HG03064 (cell line): ENCODE data around the gene TMEM121.
"Not testable (repeated sequence)": the region's sequence is repeated elsewhere in the genome, so short reads cannot be mapped to it uniquely, and the experiment has no call there.

Experiments
- ATAC-seq: cut with Tn5 transposase; IDR thresholded peaks from one replicate; pipeline ENCODE4 v1.9.1; 2021; ENCODE audit warnings: low read depth; ENCODE audit not compliant: unreplicated experiment

TMEM121 gene

DNA sequence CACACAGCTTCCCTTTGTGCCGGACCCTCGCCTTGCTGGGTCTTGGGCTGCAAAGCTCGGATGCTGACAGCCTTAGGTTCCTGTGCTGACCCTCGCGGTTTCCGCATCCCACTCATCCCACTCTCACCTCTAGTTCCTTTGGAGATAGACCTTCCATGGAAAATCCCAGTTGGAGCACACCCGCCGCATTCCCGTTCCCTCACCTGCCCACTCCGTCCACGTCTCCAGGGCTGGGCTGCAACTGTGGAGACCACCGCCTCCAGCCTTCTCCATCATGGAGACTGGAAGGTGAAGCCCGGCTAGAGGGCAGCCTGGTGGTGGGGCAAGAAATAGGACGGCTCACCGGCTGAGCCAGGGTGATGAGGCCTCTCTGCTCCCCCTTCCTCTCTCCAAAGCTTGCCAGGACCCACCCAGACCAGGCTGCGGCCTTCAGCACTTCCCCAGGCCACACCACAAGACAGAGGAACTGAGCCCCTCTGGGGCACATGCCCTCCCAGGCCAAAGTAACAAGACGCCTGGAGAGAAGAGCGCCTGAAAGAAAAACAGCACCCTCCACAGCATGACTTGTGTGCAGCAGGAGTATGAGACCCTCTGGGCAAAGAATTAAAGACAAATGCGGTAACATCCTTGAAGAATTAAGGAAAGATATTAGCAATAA lies 15.0 kb downstream of the TMEM121 start:
- ATAC-seq, result no peak

DNA sequence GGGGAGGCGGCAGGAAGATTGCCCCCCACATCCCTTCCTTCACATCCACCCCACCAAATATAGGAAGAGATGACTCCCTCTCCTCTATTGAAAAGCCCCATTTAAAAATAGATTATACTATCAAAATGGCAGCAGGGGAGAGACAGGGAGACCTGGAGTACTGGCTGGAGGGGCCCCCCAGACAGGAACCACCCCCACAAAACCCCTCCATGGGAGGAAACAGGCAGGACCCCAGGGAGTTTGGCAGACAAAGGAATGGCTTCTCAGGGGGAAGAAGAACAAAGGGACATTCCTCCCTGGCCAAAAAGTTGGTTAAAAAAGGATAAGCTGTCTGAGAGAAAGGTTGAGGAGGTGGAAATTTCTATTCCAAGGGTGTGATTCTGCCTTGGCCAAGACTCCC lies 19.3 kb downstream of the TMEM121 start:
- ATAC-seq, result not testable (repeated sequence)

DNA sequence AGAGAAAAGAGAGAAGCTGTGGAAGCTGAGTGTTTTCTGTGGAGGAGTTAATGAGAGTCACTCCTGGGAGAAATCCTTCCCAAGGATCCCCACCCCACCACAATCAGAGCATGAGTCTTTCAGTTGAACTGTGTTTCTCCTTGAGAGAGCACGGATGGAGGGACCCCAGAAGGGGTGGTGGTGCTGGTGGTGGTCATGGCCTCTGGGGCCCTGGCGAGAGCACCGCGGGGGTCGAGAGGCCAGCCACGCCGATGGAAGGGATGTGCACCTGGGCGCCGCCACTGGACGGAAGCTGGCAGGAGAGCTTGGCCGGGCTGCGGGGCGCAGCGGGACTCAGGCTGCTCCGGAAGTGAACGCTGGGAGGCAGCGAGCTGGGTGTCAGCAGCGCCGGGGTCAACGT lies 20.0 kb downstream of the TMEM121 start:
- not testable (repeated sequence) for ATAC-seq

DNA sequence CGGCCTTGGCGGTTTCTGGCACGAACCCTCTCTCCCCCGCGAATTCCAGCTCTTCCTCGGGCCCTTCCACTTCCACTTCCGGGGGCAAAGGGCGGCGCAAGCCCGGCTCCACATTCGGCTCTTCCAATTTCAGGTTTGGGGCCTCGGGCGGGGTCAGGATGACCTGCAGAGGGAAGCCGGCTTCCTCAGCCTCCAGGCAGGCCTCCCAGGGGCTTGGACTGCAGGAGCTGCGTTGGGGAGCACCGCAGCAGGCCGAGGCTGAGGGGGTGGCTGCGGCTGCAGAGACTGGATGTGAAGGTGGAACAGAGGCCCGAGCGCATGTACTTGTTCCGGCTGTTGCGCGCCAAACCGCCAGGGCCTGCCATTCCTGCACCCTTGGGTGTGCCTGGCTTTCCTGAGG lies 20.7 kb downstream of the TMEM121 start:
- ATAC-seq, result not testable (repeated sequence)

DNA sequence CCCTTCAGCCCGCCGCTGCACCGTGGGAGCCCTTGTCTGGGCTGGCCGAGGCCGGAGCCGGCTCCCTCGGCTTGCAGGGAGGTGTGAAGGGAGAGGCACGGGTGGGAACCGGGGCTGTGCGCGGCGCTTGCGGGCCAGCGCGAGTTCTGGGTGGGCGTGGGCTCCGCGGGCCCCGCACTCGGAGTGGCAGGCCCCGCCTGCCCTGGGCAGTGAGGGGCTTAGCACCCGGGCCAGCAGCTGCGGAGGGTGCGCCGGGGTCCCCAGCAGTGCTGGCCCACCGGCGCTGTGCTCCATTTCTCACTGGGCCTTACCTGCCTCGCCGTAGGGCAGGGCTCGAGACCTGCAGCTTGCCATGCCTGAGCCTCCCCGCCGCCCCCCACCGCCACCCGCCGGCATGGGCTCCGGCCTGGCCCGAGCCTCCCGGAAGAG lies 21.4 kb downstream of the TMEM121 start:
- ATAC-seq, result no peak

DNA sequence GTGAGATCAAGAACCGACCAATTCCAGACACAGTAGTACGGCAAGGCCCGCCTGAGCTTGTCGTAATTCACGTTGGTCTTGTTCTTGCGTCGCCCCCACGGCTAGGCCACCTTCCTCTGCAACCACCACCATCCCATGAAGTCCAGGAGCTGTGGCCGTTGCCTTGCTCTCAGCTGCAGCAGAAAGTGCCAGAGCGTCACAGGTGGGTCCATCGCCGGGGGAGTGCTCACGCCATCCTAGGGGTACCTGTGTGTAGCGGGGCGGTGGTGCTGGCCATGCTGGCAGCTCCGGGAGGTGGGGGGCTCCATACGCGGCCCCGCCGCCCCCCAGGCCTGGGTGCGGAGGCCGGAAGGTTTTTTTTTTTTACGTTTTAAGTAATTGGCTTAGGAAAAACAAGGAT lies 23.1 kb downstream of the TMEM121 start:
- ATAC-seq, result no peak

DNA sequence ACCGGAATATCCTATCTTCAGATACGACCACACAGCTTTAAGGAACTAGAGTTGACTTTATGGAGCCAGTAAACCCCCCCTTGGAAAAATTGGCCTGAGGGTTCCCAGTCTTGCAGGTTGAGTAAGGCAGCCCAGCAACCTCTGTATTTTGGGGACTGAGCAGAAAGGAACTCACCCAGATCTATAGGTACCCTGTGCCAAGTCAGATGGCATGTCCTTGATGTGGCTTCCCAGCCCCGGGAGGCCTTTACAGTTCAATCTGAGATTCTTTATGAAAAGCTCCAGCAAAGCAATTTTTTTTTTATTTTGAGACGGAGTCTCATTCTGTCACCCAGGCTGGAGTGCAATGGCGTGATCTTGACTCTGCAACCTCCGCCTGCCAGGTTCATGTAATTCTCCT lies 27.6 kb downstream of the TMEM121 start:
- ATAC-seq, result no peak

DNA sequence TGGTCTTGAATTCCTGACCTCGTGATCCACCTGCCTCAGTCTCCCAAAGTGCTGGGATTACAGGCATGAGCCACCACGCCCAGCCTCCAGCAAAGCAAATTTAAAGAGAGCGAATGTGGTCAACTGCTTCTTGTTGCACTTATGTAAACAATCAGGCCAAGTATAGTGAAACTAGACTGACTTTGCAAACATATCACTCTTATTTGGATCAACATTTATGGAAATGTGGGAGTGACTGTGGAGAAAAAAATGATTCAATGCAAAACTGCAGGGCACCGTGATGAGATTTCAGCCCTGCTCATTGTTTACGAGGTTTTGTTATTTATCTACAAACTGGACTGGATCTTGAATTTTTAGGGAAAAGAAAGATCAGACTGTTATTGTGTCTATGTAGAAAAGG lies 28.1 kb downstream of the TMEM121 start:
- ATAC-seq, result no peak

DNA sequence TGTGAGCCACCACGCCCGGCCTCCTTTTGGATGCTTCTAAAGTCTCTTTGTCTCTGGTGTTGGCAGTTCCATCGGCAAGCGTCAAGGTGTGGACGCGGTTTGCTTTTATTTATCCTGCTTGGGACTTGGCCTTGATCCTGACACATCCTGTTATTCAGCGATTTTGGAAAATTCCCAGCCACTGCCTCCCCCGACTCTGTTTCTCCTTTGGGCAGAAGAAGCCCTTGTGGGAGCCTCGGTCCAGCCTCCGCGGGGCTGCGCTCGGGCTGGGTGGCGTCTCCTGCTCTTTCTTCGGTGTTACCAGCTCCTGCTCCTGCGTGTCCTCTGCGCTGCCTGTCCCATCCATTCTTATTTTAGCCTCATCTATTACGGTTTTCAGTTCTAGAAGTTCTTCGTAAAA lies 31.3 kb downstream of the TMEM121 start:
- not testable (repeated sequence) for ATAC-seq

DNA sequence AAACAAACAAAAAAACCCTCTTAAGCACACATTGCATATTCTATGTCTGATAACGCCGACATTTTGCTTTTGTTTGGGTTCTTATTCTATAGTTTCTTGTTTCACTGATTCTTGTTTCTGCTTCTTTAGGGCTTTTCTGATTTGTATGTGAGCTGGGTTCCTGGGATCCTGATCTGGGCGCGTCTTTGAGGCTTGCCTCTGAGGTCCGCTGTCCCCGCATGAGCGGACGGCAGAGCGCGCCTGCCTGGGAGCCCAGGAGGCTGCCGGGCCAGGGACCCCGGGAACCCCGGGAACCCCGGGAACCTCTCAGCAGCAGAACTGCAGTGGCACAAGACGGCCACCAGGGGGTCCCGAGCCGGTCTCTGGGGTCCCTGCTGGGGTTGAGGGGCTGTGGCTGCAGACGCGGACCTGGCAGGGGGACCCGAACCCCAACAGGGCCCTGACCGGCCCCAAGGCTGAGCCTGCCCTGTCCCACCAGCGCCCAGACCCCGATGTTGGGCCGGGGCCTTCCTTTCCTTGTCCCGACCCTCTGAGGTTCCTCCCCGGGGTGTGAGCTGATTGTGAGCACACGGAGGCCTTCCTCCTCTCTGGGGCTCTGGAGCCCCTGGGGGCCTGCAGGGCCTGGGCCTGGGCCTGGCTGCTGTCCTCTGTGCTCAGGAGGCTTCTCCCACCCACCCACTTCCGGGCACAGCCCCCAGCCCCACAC lies 32.2 kb downstream of the TMEM121 start:
- ATAC-seq, result not testable (repeated sequence)

DNA sequence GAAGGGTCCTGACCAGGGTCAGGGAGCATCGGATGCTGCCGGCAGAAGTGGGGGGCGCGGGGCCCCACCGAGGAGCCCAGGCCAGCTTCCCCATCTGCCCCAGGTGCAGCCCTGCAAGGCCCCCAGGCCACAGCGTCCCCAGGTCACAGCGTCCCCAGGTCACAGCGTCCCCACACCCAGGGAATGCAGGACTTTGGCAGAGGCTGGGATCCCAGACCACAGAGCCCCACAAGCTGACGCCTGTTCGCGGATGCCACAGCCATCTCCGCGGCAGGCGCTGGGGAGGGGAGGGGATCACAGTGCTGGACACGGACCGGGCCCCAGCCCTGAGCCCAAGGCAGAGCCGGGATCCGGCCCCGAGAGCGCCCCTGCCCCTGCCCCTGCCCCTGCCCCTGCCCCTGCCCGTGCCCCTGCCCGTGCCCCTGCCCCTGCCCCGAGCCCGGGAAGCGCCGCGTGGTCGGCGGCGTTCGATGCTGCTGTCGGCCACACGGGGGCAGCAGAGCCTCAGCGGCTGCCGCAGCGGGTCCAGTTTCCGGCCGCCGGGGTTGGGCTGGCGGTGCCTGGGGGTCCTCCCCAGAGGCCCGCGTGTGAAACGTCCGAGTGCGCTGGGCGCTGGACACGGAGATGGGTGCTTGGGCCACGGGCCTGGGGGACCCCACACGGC lies 33.1 kb downstream of the TMEM121 start:
- ATAC-seq, result peak; percentile 41

DNA sequence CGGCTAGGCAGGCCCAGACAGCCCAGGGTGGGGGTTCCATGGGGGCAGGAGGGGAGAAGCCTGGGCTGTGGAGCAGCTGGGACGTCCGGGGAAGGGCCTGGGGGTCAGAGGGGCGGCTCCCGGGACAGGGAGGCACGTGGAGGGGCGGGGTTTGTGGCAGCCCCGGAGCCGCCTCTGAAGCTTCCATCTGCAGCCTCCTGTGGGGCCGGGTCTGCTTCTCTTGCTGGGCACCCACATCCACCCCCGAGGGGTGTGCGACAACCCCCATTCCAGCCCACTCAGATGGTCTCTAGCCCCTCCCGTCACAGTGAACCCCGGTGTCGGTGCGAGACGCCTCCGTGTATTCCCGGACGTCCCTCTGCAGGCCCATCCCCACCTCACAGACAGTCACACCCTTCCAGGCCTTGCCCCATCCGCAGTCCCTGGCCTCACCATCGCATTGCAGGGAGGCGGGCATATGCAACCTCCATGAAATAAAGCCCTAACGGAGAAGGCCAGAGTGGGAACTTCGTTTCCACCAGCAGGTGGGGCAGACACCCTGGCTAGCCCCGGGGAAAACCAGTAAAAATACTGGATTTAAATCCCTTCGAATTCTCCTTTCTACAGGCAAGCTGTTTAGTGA lies 33.8 kb downstream of the TMEM121 start:
- ATAC-seq, result peak; percentile 44

DNA sequence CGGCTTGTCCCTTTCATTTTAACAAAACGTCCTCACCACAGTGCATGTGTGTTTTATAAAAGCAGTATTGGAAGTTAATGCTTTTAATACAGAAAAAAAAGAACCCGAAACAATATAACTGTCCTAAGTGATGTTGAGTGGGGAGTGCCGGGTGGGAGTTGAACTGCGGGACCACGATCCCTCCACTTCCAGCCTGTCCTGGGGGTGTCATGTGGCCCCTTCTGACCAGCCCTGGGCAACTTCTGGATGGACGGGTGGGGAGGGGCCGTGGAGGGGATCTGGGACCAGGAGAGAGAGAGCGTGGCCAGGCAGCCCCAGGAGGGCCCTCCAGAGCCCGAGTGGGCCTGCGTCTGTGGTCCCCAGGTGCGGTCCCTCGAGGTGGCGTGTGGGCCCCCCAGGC lies 35.0 kb downstream of the TMEM121 start:
- not testable (repeated sequence) for ATAC-seq

DNA sequence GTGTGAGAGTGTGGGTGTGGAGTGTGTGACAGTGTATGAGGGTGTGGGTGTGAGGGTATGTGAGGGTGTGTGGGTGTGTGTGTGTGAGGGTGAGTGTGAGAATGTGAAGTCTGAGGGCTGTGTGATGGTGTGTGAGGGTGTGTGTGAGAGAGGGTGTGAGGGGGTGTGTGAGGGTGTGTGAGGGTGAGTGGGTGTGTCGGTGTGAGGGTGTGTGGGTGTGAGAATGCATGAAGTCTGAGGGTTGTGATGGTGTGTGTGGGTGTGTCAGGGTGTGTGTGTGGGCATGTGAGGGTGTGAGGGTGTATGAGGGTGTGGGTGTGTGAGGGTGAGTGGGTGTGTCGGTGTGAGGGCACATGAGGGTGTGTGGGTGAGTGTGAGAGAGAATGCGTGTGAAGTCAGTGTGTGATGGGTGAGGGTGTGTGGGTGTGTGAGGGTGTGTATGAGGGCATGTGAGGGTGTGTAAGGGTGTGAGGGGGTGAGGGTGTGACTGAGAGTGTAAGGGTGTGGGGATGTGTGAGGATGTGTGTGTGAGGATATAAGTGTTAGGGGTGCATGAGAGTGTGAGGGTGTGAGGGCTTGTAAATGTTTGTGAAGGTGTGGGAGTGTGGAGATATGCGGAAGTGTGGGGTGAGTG lies 36.4 kb downstream of the TMEM121 start:
- ATAC-seq, result no peak

DNA sequence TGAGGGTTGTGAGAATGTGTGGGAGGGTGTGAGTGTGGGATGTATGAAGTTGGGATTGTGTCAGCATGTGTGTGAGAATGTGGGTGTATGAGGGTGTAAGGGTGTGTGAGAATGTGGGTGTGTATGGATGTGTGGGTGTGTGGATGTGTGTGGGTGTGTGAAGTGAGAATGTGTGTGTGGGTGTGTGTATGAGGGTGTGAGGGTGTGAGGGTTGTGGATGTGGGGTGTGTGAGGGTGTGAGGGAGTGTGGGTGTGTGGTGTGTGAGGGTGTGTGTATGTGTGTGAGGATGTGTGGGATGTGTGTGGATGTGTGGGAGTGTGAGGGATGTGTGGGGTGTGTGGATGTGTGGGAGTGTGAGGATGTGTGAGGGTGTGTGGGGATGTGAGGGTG lies 37.0 kb downstream of the TMEM121 start:
- no peak for ATAC-seq

DNA sequence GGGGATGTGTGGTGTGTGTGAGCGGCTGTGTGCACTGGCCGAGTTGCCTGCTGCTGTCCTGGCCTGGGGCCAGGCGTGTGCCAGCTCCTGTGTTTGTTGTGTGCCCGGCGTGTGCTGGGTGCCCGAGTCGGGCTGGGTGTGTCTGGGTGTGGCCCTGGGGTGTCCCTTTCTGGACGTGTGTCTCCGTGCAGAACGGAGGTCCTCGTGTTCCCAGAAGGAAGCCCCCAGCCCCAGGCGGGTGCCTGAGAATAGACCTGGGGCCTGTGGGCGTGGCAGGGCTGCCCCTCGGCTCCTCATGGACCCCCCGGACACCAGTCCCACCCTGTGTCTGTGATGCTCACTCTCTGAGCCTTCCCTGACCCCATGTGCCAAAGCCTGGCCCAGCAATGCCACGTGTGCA lies 38.2 kb downstream of the TMEM121 start:
- not testable (repeated sequence) for ATAC-seq

DNA sequence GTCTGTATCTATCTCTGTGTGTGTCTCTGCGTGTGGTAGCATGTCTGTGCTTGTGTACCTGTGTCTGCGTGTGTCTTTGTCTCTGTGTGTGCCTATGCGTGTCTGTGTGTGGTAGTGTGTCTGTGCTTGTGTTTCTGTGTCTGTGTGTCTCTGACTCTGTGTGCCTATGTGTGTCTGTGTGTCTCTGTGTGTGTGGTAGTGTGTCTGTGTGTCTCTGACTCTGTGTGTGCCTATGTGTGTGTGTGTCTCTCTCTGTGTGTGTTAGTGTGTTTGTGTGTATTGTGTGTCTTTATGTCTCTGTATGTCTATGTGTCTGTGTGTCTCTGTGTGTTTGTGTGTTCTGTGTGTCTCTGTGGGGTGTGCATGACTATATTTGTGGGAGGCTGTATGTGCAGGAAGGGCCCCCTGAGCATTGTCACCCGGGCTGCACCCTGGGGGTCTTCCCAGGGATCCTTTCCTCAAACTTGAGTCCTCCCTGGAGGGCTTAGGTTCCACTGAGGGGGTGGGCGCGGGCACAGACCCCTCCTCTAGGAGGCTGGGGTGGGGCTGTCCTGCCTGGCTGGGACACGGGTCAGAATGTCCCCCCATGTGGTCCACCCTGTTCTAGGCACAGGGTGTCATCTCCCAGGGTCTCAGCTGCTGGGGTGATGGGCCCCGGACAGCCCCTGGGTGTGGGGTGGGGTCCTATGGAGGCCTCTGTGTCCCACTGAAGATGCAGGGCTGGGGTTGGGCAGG lies 39.0 kb downstream of the TMEM121 start:
- not testable (repeated sequence) for ATAC-seq

DNA sequence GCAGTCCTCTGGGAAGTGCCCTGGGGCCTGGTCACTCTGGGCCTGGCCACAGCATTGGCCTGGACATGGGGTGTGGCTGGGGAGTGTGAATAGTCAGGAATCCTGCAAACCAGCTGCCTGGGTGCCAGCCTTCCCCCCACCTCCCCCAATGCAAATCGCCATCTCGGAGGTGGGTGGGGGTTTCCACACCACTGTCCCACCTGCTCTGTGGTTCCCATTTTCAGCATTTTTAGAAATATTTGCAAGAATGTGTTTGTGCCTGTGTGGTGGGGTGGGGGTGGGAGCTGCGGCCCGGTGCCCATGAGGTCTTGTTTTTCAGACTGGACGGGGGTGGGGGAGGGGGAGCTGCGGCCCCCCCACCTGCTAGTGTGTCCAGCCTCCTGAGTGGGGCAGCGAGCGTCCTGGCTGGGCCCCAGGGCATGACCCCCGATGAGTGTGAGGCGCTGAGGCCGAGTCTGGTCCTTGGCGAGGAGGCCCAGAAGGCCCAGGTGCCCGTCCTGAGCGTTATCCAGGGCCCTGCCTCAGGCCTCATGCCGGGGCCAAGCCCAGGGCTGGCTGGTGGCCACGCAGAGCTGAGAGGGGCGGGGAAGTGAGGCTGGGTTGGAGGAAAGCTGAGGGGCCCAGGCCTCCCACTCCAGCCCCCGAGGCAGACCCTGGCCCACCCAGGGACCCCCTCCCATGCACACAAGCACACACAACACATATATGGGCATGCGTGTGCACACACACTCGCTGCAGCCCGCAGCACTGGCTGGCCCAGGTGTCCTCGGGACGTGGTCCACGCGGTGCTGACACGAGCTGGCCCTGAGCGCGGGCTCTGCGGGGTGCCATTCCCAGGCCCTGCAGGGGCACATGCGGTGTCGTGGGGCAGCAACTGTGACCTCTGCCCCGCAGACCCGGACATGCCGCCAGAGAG lies 40.1 kb downstream of the TMEM121 start:
- not testable (repeated sequence) for ATAC-seq
